Measurements from ENCODE around the gene MPP2.

- no peak for TF ChIP-seq POLR2A (IDR thresholded peaks at IDR 0.05; ENCODE audit: low read length)
- no peak for TF ChIP-seq GATA1 (IDR thresholded peaks at IDR 0.05; ENCODE audit: low read depth, low read length)
Measured at GRCh38 chr17:43879723-43880419, 27.5 kb downstream of the MPP2 start.
